ENCODE measurements around the gene NEGR1.

Gene NEGR1

DNA sequence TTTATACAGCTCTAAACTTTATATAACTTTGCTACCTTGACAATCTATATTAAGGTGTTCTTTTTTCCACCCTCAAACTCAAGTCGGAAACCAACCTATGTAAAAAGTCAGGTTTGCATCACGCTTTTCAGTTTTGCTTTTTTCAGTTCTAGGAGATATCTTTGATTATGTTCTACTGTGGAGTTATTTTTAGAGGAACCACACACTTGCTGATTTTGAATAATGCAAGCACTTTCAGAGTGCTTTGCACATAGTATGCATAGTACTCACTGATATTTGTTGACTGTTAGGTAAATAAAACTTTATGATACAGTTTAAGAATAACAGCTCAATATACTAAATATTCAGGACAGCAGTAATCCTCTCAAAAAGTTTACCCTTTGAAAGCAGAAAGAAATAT is 637.3 kb downstream of the NEGR1 start:
- no peak for DNase-seq (ENCODE audit: low read depth, low spot score)
- in situ Hi-C loops (cut with HindIII; ENCODE audit: low sequenced_read_pairs) = no loop called here
- TF ChIP-seq, protein P1, sequence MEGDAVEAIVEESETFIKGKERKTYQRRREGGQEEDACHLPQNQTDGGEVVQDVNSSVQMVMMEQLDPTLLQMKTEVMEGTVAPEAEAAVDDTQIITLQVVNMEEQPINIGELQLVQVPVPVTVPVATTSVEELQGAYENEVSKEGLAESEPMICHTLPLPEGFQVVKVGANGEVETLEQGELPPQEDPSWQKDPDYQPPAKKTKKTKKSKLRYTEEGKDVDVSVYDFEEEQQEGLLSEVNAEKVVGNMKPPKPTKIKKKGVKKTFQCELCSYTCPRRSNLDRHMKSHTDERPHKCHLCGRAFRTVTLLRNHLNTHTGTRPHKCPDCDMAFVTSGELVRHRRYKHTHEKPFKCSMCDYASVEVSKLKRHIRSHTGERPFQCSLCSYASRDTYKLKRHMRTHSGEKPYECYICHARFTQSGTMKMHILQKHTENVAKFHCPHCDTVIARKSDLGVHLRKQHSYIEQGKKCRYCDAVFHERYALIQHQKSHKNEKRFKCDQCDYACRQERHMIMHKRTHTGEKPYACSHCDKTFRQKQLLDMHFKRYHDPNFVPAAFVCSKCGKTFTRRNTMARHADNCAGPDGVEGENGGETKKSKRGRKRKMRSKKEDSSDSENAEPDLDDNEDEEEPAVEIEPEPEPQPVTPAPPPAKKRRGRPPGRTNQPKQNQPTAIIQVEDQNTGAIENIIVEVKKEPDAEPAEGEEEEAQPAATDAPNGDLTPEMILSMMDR (IDR thresholded peaks at IDR 0.05; ENCODE audit: low read depth, low read length) = no peak
- no peak overlapping the region for H3K4me3 ChIP-seq (ENCODE audit: low read depth, low read length)

DNA sequence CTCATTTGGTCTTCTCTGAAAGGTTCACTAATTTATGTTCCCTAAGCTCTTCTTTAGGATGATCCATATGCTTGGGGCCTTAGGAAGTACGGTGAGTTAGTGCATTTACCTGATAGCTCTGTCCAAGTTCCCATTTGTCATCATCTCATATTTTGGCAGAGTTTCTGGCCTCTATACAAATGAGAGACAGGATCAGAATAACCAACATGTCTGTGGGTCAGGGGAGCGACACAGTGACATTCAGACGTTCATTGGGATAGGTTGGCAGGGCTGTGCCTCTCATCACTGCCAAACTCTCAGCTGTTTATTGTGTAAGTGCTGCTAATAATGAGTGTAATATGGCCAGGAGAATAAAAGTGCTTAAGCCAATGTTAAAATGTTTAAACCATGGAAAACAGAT is 640.4 kb downstream of the NEGR1 start:
- no peak overlapping the region for H3K4me3 ChIP-seq (ENCODE audit: low read depth, low read length)
- no peak for DNase-seq (ENCODE audit: low read depth, low spot score)
- TF ChIP-seq, protein P1 (IDR thresholded peaks at IDR 0.05; ENCODE audit: low read depth, low read length) = no peak
- in situ Hi-C loops (cut with HindIII; ENCODE audit: low sequenced_read_pairs) = no loop called here

DNA sequence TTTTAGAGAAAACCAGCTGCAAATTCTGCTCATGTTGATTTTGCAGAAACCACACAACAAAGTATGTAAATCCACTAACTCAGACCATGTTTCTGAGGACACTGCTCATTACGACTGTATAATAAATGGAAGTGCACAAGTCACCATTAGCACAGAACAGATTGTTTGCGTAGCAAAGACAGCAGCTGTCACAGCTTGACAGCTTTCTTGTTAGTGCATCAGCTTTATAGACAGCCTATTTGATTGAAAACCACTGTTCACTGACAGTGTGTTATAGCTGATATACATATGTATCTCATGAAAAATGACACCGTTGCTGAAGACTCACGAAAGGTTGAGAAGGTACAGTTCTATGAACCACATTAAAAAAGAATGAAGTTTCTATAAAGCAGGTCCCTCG is 641.3 kb downstream of the NEGR1 start:
- in situ Hi-C loops (cut with HindIII; ENCODE audit: low sequenced_read_pairs) = no loop called here
- no peak overlapping the region for H3K4me3 ChIP-seq (ENCODE audit: low read depth, low read length)
- no peak for DNase-seq (ENCODE audit: low read depth, low spot score)
- TF ChIP-seq, protein P1 (IDR thresholded peaks at IDR 0.05; ENCODE audit: low read depth, low read length) = no peak

DNA sequence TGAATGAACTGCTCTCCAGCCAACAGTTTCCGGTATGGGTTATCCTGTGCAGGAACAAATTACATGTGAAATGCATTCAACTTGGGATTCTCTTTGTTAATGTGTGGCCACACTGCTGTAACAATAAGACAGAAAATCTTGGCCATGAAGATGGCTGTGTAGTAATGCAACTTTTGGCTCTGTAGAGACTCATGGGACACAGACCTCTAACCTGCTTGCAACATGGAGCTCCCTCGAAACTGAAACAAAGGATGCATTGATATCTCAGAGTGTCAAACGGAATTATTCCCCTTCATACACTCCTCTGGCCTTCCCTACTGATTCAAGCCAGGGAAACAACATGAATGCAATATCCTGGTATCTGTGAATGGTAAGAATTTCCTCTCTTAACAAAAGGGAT is 642.2 kb downstream of the NEGR1 start:
- TF ChIP-seq, protein P1 (IDR thresholded peaks at IDR 0.05; ENCODE audit: low read depth, low read length) = no peak
- no peak for DNase-seq (ENCODE audit: low read depth, low spot score)
- no peak overlapping the region for H3K4me3 ChIP-seq (ENCODE audit: low read depth, low read length)
- in situ Hi-C loops (cut with HindIII; ENCODE audit: low sequenced_read_pairs) = no loop called here

DNA sequence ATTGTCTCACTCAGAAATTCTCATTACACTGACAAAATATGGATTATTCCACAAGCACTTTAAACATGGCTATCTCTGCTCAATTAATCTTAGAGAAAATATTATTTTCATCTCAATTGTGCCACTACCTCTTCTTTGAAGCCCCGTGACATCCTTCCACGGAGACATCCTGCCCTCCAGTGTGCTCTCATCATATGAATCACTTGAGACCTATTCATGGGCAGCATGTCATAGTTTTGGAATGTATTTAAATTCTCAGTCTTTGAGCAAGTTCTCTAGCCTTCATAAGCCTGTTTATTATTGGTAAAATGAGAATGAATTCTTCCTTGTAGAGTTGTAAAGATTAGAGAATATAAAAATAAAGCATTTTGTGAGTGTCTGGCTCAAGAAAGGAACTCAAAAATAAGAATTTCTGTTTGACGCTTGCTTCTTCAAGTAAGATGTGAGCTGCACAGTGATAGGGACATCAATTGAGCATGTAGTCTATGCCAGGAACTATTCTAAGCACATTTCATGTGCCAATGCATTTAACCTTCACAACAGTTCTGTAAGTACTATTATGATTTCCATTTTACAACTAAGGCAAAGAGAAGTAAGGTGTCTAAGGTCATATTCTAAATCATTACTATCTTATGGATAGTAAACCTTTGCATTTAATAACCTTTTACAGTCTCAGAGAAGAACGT is 644.1 kb downstream of the NEGR1 start:
- DNase-seq (ENCODE audit: low read depth, low spot score) = peak; percentile 68
- TF ChIP-seq, protein P1 (IDR thresholded peaks at IDR 0.05; ENCODE audit: low read depth, low read length) = no peak
- H3K4me3 ChIP-seq (ENCODE audit: low read depth, low read length) = no peak overlapping the region
- in situ Hi-C loops (cut with HindIII; ENCODE audit: low sequenced_read_pairs) = no loop called here

DNA sequence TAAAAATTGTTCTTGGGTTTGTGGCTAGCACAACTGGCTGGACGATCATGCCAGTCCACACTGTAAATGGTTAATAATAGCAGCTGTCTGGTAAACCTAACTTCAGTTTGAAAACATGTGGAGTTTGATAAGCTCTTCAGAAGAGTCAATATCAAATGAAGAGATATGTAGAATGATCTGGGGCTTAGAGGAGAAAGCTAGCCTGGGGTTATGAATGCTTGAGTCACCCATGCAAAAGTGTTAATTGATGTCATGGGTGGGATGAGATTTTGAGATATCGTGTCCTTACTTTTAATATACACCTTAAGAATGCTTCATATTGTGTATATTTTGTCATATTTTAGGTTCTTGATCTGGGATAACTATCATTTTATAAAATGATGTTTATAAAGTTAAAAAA is 646.8 kb downstream of the NEGR1 start:
- in situ Hi-C loops (cut with HindIII; ENCODE audit: low sequenced_read_pairs) = no loop called here
- DNase-seq (ENCODE audit: low read depth, low spot score) = no peak
- no peak overlapping the region for H3K4me3 ChIP-seq (ENCODE audit: low read depth, low read length)
- TF ChIP-seq, protein P1 (IDR thresholded peaks at IDR 0.05; ENCODE audit: low read depth, low read length) = no peak
